ENCODE data around the gene ERI3. TPM values are rescaled to one million over a fixed set of nuclear protein-coding genes. Genes with fewer than 3 reads are reported as not detected.

Gene ERI3
- total RNA-seq, 4 donors from 2014 or later = 31.9 to 58.8 (median 48.1) TPM

- no peaks in the 10 kb centered on the region for H3K4me1 ChIP-seq
- no peaks in the 10 kb centered on the region for H3K9me3 ChIP-seq
- H3K27me3 ChIP-seq = no peaks in the 10 kb centered on the region
- WGBS, 2 donors (ENCODE audit: low coverage in 1 of 2) = 83 to 86% methylated on average over 2 to 8 of the region's 8 CpGs
- H3K4me3 ChIP-seq = no peak overlapping the region
- no peak overlapping the region for H3K27ac ChIP-seq
- H3K36me3 ChIP-seq = no peaks in the 10 kb centered on the region
- no peak for ATAC-seq
- TF ChIP-seq POLR2AphosphoS5 (IDR thresholded peaks at IDR 0.05) = no peak
These were observed 154.7 kb downstream of the ERI3 start for GRCh38 chr1:44200336-44200735.

- no peaks in the 10 kb centered on the region for H3K4me1 ChIP-seq
- no peak overlapping the region for H3K4me3 ChIP-seq
- WGBS, 2 donors (ENCODE audit: low coverage in 1 of 2) = 83 to 100% methylated on average over 1 of the region's 1 CpG
- ATAC-seq = no peak
- H3K36me3 ChIP-seq = no peaks in the 10 kb centered on the region
- no peak for TF ChIP-seq POLR2AphosphoS5 (IDR thresholded peaks at IDR 0.05)
- TF ChIP-seq POLR2A (IDR thresholded peaks at IDR 0.05) = no peak
- no peak for TF ChIP-seq EP300 (IDR thresholded peaks at IDR 0.05)
- TF ChIP-seq CTCF (IDR thresholded peaks at IDR 0.05) = no peak
- H3K27me3 ChIP-seq = peaks cover 7% of the 10 kb centered on the region
- no peak overlapping the region for H3K27ac ChIP-seq
- no peaks in the 10 kb centered on the region for H3K9me3 ChIP-seq
These were observed 180.4 kb downstream of the ERI3 start for GRCh38 chr1:44174630-44175029.

Small RNA genes within 50 kb of the gene (small RNA-seq; reads per million reads assigned to genes)
- gene AL035417.1 (0 reads per million in 4 donors), gene RNU6-369P (0 reads per million in 4 donors)

Other genes with a start within 250 kb of the ERI3 start
- gene KLF17, start 236.4 kb downstream of the ERI3 start, total RNA-seq = 1 to 10 TPM in 1 of 4 donors, under 1 TPM in 3; 0.13 to 1.3 (median 0.41) TPM
- not detected for gene KLF18, start 213.6 kb downstream of the ERI3 start, total RNA-seq
- gene DMAP1, start 141.8 kb downstream of the ERI3 start, total RNA-seq = 10 to 100 TPM; 28.0 to 37.1 (median 33.7) TPM
- 100 to 1,000 TPM; 112 to 134 (median 132) TPM for gene RNF220, start 50.0 kb upstream of the ERI3 start, total RNA-seq

All from gastroesophageal sphincter (tissue), 4 donors.